Tibial nerve (tissue), 4 donors: ENCODE measurements around the gene MRTFA. TPM values are rescaled to one million over a fixed set of nuclear protein-coding genes. Genes with fewer than 3 reads are reported as not detected.

ENCODE experiments used
- DNase-seq, 2 donors: peaks; one replicate each; pipeline ENCODE4 v3.0.0-alpha.2; 2019; ENCODE audit warnings: low spot score in 2 of 2
- H3K27ac ChIP-seq, 4 donors: fragments of 200-600 bp; sonication (generic) in 3 of 4; one replicate each; pipeline ENCODE4 v1.5.1; 2017 to 2019; ENCODE audit warnings: mild to moderate bottlenecking in 1 of 4
- H3K27me3 ChIP-seq, 2 donors: fragments of 200-600 bp; sonication (generic) in 1 of 2; one replicate each; pipeline versions ENCODE4 v1.5.1 to v1.6.0; 2017 to 2019
- H3K36me3 ChIP-seq, 3 donors: fragments of 200-600 bp; sonication (generic); one replicate each; pipeline ENCODE4 v1.5.1; 2018 to 2019
- H3K4me1 ChIP-seq, 4 donors: fragments of 200-600 bp; sonication (generic) in 3 of 4; one replicate each; pipeline ENCODE4 v1.5.1; 2017 to 2019
- H3K4me3 ChIP-seq, 4 donors: fragments of 200-600 bp; sonication (generic) in 3 of 4; one replicate each; pipeline ENCODE4 v1.5.1; 2017 to 2019; ENCODE audit warnings: mild to moderate bottlenecking in 1 of 4, moderate library complexity in 1 of 4
- H3K9me3 ChIP-seq, 4 donors: fragments of 200-600 bp; sonication (generic) in 3 of 4; one replicate each; pipeline ENCODE4 v1.5.1; 2017 to 2019
- CTCF ChIP-seq, 5 experiments: fragments of 200-600 bp in 3 of 5; fragments of 450-650 bp in 2 of 5; sonication (generic) in 3 of 5; IDR thresholded peaks; one replicate each; pipeline ENCODE4 v1.5.1; 2016 to 2019; ENCODE audit warnings: antibody characterized with exemption in 5 of 5, mild to moderate bottlenecking in 3 of 5, moderate library complexity in 2 of 5
- EP300 ChIP-seq, 2 donors: sonication (generic); formaldehyde crosslinking; IDR thresholded peaks; one replicate each; pipeline ENCODE4 v1.6.1; 2017; ENCODE audit warnings: antibody characterized with exemption in 2 of 2, mild to moderate bottlenecking in 1 of 2
- POLR2A ChIP-seq, 2 donors: fragments of 450-650 bp; IDR thresholded peaks; one replicate each; pipeline ENCODE4 v1.6.1; 2017; ENCODE audit warnings: antibody characterized with exemption in 2 of 2, mild to moderate bottlenecking in 2 of 2, moderate library complexity in 2 of 2
- WGBS, 2 donors: methylation state at CpG; one replicate each; pipeline ENCODE4 v1.1.5; 2018; 5-methylcytosine and 5-hydroxymethylcytosine counted together
- total RNA-seq, 4 donors: library from RNA; depleted of rRNA; stranded (reverse); fragments of >200 nt; gene quantifications; one replicate each; pipeline ENCODE4 v1.1.0, GENCODE V29; 2016

MRTFA gene
- total RNA-seq, 4 donors from 2014 or later: 69.7 to 119 (median 104) TPM

- Histone ChIP-seq H3K4me3 (no peak overlapping the region), H3K36me3 (peaks cover 0 to 4% (median 0%) of the 10 kb centered on the region in 3 donors), H3K4me1 (peaks cover 0 to 5% (median 3%) of the 10 kb centered on the region in 4 donors), H3K9me3 (no peaks in the 10 kb centered on the region), H3K27me3 (no peaks in the 10 kb centered on the region), H3K27ac (no peak overlapping the region)
- WGBS, 2 donors: 91 to 98% methylated on average over 2 of the region's 2 CpGs
- DNase-seq: no peak
- TF ChIP-seq EP300 (IDR thresholded peaks at IDR 0.05) (no peak), CTCF (IDR thresholded peaks at IDR 0.05) (no peak), POLR2A (IDR thresholded peaks at IDR 0.05) (no peak)
Observed at GRCh38 chr22:40377931-40378330, 258.6 kb downstream of the MRTFA start.

GRCh38 chr22:40376149-40376548 lies 260.4 kb downstream of the MRTFA start:
- no peak overlapping the region for H3K27ac ChIP-seq
- DNase-seq: no peak
- peaks cover 0 to 3% (median 0%) of the 10 kb centered on the region in 3 donors for H3K36me3 ChIP-seq
- no peaks in the 10 kb centered on the region for H3K27me3 ChIP-seq
- H3K9me3 ChIP-seq: no peaks in the 10 kb centered on the region
- WGBS, 2 donors: 70 to 77% methylated on average over 5 of the region's 5 CpGs
- TF ChIP-seq EP300 (IDR thresholded peaks at IDR 0.05) (no peak), POLR2A (IDR thresholded peaks at IDR 0.05) (no peak), CTCF (IDR thresholded peaks at IDR 0.05) (no peak)
- no peak overlapping the region for H3K4me3 ChIP-seq
- peaks cover 0 to 19% (median 5%) of the 10 kb centered on the region in 4 donors for H3K4me1 ChIP-seq

- TF ChIP-seq POLR2A (IDR thresholded peaks at IDR 0.05) (no peak), EP300 (IDR thresholded peaks at IDR 0.05) (no peak), CTCF (IDR thresholded peaks at IDR 0.05) (no peak)
- no peak overlapping the region for H3K27ac ChIP-seq
- no peak for DNase-seq
- H3K4me1 ChIP-seq: peaks cover 0 to 22% (median 6%) of the 10 kb centered on the region in 4 donors
- no peak overlapping the region for H3K4me3 ChIP-seq
- WGBS, 2 donors: 90 to 94% methylated on average over 8 of the region's 8 CpGs
- no peaks in the 10 kb centered on the region for H3K27me3 ChIP-seq
- no peaks in the 10 kb centered on the region for H3K9me3 ChIP-seq
- H3K36me3 ChIP-seq: no peaks in the 10 kb centered on the region
Observed at GRCh38 chr22:40374567-40374966, 262.0 kb downstream of the MRTFA start.

- TF ChIP-seq EP300 (IDR thresholded peaks at IDR 0.05) (no peak), POLR2A (IDR thresholded peaks at IDR 0.05) (no peak), CTCF (IDR thresholded peaks at IDR 0.05) (no peak)
- H3K27me3 ChIP-seq: no peaks in the 10 kb centered on the region
- peaks cover 0 to 50% (median 21%) of the 10 kb centered on the region in 3 donors for H3K36me3 ChIP-seq
- no peak overlapping the region for H3K27ac ChIP-seq
- H3K4me3 ChIP-seq: no peak overlapping the region
- H3K4me1 ChIP-seq: peaks cover 0 to 22% (median 5%) of the 10 kb centered on the region in 4 donors
- 85 to 89% methylated on average over 3 of the region's 3 CpGs for WGBS, 2 donors
- no peak for DNase-seq
- no peaks in the 10 kb centered on the region for H3K9me3 ChIP-seq
Observed at GRCh38 chr22:40368836-40369235, 267.7 kb downstream of the MRTFA start.

GRCh38 chr22:40368016-40368415 lies 268.5 kb downstream of the MRTFA start:
- TF ChIP-seq EP300 (IDR thresholded peaks at IDR 0.05) (no peak), CTCF (IDR thresholded peaks at IDR 0.05) (no peak), POLR2A (IDR thresholded peaks at IDR 0.05) (no peak)
- no peak overlapping the region for H3K4me3 ChIP-seq
- DNase-seq: no peak
- peaks cover 0 to 58% (median 25%) of the 10 kb centered on the region in 3 donors for H3K36me3 ChIP-seq
- 71 to 73% methylated on average over 6 of the region's 6 CpGs for WGBS, 2 donors
- no peak overlapping the region for H3K27ac ChIP-seq
- peaks cover 0 to 19% (median 2%) of the 10 kb centered on the region in 4 donors for H3K4me1 ChIP-seq
- H3K9me3 ChIP-seq: no peaks in the 10 kb centered on the region
- H3K27me3 ChIP-seq: no peaks in the 10 kb centered on the region
